ENCODE results near the gene PRR12. TPM values are rescaled to one million over a fixed set of nuclear protein-coding genes. Genes with fewer than 3 reads are reported as not detected.

Gene PRR12
- total and polyA plus RNA-seq, 10 donors, result 3.7 to 44.3 (median 23.1) TPM

Small RNA genes lying within 50 kb of the gene (small RNA-seq; reads per million reads assigned to genes)
- gene RF00019, result 0 reads per million in 4 donors

Other genes starting within 250 kb of the PRR12 start
- 10 to 100 TPM in 6 of 7 donors, 1 to 10 TPM in 1; 8.9 to 24.7 (median 15.8) TPM for gene TEAD2, start 228.8 kb upstream of the PRR12 start, total RNA-seq
- gene TEAD2, start 228.8 kb upstream of the PRR12 start, polyA plus RNA-seq, result 1 to 10 TPM; 5.8 to 8.4 (median 5.8) TPM
- under 1 TPM in 2 of 7 donors, not detected in 5; 0.57 to 0.79 TPM for gene DKKL1, start 227.3 kb upstream of the PRR12 start, total RNA-seq
- 1 to 10 TPM in 1 of 3 donors, under 1 TPM in 1, not detected in 1; 0.57 to 1.1 TPM for gene DKKL1, start 227.3 kb upstream of the PRR12 start, polyA plus RNA-seq
- gene KASH5, start 202.9 kb upstream of the PRR12 start, total RNA-seq, result under 1 TPM in 1 of 7 donors, not detected in 6; 0.41 TPM
- gene KASH5, start 202.9 kb upstream of the PRR12 start, polyA plus RNA-seq, result under 1 TPM; 0.11 to 0.32 (median 0.19) TPM
- gene PTH2, start 167.7 kb upstream of the PRR12 start, total RNA-seq, result not detected
- not detected for gene PTH2, start 167.7 kb upstream of the PRR12 start, polyA plus RNA-seq
- gene GFY, start 165.8 kb upstream of the PRR12 start, total RNA-seq, result not detected
- not detected for gene GFY, start 165.8 kb upstream of the PRR12 start, polyA plus RNA-seq
- under 1 TPM in 2 of 7 donors, not detected in 5; 0.10 to 0.13 TPM for gene SLC17A7, start 149.7 kb upstream of the PRR12 start, total RNA-seq
- gene SLC17A7, start 149.7 kb upstream of the PRR12 start, polyA plus RNA-seq, result under 1 TPM; 0.07 to 0.12 (median 0.10) TPM
- 10 to 100 TPM; 76.0 to 94.3 (median 86.1) TPM for gene PIH1D1, start 139.4 kb upstream of the PRR12 start, total RNA-seq
- 100 to 1,000 TPM in 2 of 3 donors, 10 to 100 TPM in 1; 85.3 to 140 (median 118) TPM for gene PIH1D1, start 139.4 kb upstream of the PRR12 start, polyA plus RNA-seq
- gene ALDH16A1, start 138.0 kb upstream of the PRR12 start, total RNA-seq, result 10 to 100 TPM; 38.7 to 50.2 (median 45.8) TPM
- gene ALDH16A1, start 138.0 kb upstream of the PRR12 start, polyA plus RNA-seq, result 10 to 100 TPM; 54.9 to 99.9 (median 94.9) TPM
- 10 to 100 TPM; 11.2 to 32.8 (median 24.1) TPM for gene FLT3LG, start 117.0 kb upstream of the PRR12 start, total RNA-seq
- gene FLT3LG, start 117.0 kb upstream of the PRR12 start, polyA plus RNA-seq, result 10 to 100 TPM; 16.4 to 26.4 (median 19.9) TPM
- 1,000 to 10,000 TPM; 2,521 to 3,132 (median 2,768) TPM for gene RPL13A, start 103.6 kb upstream of the PRR12 start, total RNA-seq
- gene RPL13A, start 103.6 kb upstream of the PRR12 start, polyA plus RNA-seq, result 1,000 to 10,000 TPM; 6,561 to 7,408 (median 7,261) TPM
- 1,000 to 10,000 TPM; 1,555 to 3,509 (median 2,434) TPM for gene RPS11, start 94.7 kb upstream of the PRR12 start, total RNA-seq
- gene RPS11, start 94.7 kb upstream of the PRR12 start, polyA plus RNA-seq, result over 10,000 TPM in 2 of 3 donors, 1,000 to 10,000 TPM in 1; 8,326 to 12,835 (median 11,104) TPM
- 100 to 1,000 TPM; 273 to 616 (median 435) TPM for gene FCGRT, start 78.5 kb upstream of the PRR12 start, total RNA-seq
- gene FCGRT, start 78.5 kb upstream of the PRR12 start, polyA plus RNA-seq, result 100 to 1,000 TPM; 144 to 364 (median 279) TPM
- 10 to 100 TPM; 18.9 to 44.2 (median 42.8) TPM for gene RCN3, start 63.2 kb upstream of the PRR12 start, total RNA-seq
- 10 to 100 TPM; 25.0 to 99.2 (median 89.9) TPM for gene RCN3, start 63.2 kb upstream of the PRR12 start, polyA plus RNA-seq
- 10 to 100 TPM; 58.6 to 73.8 (median 70.0) TPM for gene NOSIP, start 10.6 kb upstream of the PRR12 start, total RNA-seq
- gene NOSIP, start 10.6 kb upstream of the PRR12 start, polyA plus RNA-seq, result 100 to 1,000 TPM; 129 to 152 (median 149) TPM
- 1 to 10 TPM in 5 of 7 donors, under 1 TPM in 2; 0.37 to 7.9 (median 1.3) TPM for gene PRRG2, start 9.9 kb upstream of the PRR12 start, total RNA-seq
- 1 to 10 TPM in 2 of 3 donors, under 1 TPM in 1; 0.91 to 2.3 (median 1.3) TPM for gene PRRG2, start 9.9 kb upstream of the PRR12 start, polyA plus RNA-seq
- 10 to 100 TPM; 30.9 to 57.6 (median 44.4) TPM for gene RRAS, start 49.0 kb downstream of the PRR12 start, total RNA-seq
- 100 to 1,000 TPM in 1 of 3 donors, 10 to 100 TPM in 2; 66.5 to 106 (median 98.2) TPM for gene RRAS, start 49.0 kb downstream of the PRR12 start, polyA plus RNA-seq
- gene SCAF1, start 51.0 kb downstream of the PRR12 start, total RNA-seq, result 10 to 100 TPM; 21.9 to 66.2 (median 57.0) TPM
- 10 to 100 TPM in 1 of 3 donors, 1 to 10 TPM in 2; 7.5 to 21.3 (median 7.6) TPM for gene SCAF1, start 51.0 kb downstream of the PRR12 start, polyA plus RNA-seq
- 100 to 1,000 TPM in 4 of 7 donors, 10 to 100 TPM in 3; 87.9 to 150 (median 127) TPM for gene IRF3, start 74.7 kb downstream of the PRR12 start, total RNA-seq
- gene IRF3, start 74.7 kb downstream of the PRR12 start, polyA plus RNA-seq, result 100 to 1,000 TPM; 127 to 294 (median 276) TPM
- gene BCL2L12, start 74.8 kb downstream of the PRR12 start, total RNA-seq, result 10 to 100 TPM in 6 of 7 donors, 1 to 10 TPM in 1; 7.8 to 26.6 (median 16.3) TPM
- 10 to 100 TPM; 26.5 to 36.7 (median 30.1) TPM for gene BCL2L12, start 74.8 kb downstream of the PRR12 start, polyA plus RNA-seq
- 100 to 1,000 TPM; 108 to 136 (median 115) TPM for gene PRMT1, start 86.1 kb downstream of the PRR12 start, total RNA-seq
- gene PRMT1, start 86.1 kb downstream of the PRR12 start, polyA plus RNA-seq, result 100 to 1,000 TPM; 114 to 175 (median 134) TPM
- 10 to 100 TPM in 1 of 7 donors, 1 to 10 TPM in 6; 1.4 to 14.2 (median 5.0) TPM for gene ADM5, start 98.4 kb downstream of the PRR12 start, total RNA-seq
- gene ADM5, start 98.4 kb downstream of the PRR12 start, polyA plus RNA-seq, result 1 to 10 TPM; 1.5 to 3.6 (median 3.5) TPM
- gene CPT1C, start 99.9 kb downstream of the PRR12 start, total RNA-seq, result 10 to 100 TPM in 5 of 7 donors, 1 to 10 TPM in 2; 6.8 to 17.0 (median 16.4) TPM
- gene CPT1C, start 99.9 kb downstream of the PRR12 start, polyA plus RNA-seq, result 10 to 100 TPM in 2 of 3 donors, 1 to 10 TPM in 1; 5.2 to 15.7 (median 11.8) TPM
- gene TSKS, start 172.1 kb downstream of the PRR12 start, total RNA-seq, result 1 to 10 TPM in 1 of 7 donors, under 1 TPM in 2, not detected in 4; 0.37 to 2.1 (median 0.92) TPM
- gene TSKS, start 172.1 kb downstream of the PRR12 start, polyA plus RNA-seq, result 1 to 10 TPM in 1 of 3 donors, under 1 TPM in 2; 0.26 to 1.0 (median 0.85) TPM
- gene AP2A1, start 175.8 kb downstream of the PRR12 start, total RNA-seq, result 100 to 1,000 TPM in 3 of 7 donors, 10 to 100 TPM in 4; 79.8 to 108 (median 95.4) TPM
- gene AP2A1, start 175.8 kb downstream of the PRR12 start, polyA plus RNA-seq, result 10 to 100 TPM; 18.1 to 43.6 (median 19.0) TPM
- 10 to 100 TPM; 10.7 to 22.1 (median 15.1) TPM for gene FUZ, start 222.1 kb downstream of the PRR12 start, total RNA-seq
- 10 to 100 TPM; 16.7 to 20.3 (median 16.9) TPM for gene FUZ, start 222.1 kb downstream of the PRR12 start, polyA plus RNA-seq
- 10 to 100 TPM; 29.4 to 61.0 (median 50.7) TPM for gene MED25, start 227.1 kb downstream of the PRR12 start, total RNA-seq
- 10 to 100 TPM; 26.6 to 42.7 (median 35.3) TPM for gene MED25, start 227.1 kb downstream of the PRR12 start, polyA plus RNA-seq